NT2/D1 (cell line): Measurements from ENCODE around the gene CDK15.

Experiments used
- SUZ12 ChIP-seq: IDR thresholded peaks from 2 replicates; pipeline ENCODE4 v1.6.1; 2011; ENCODE audit not compliant: insufficient read length, insufficient read depth; ENCODE audit errors: extremely low read depth
- YY1 ChIP-seq: IDR thresholded peaks from 2 replicates; pipeline ENCODE4 v1.6.1; 2011; ENCODE audit not compliant: insufficient read length, insufficient read depth
- ZNF274 ChIP-seq: IDR thresholded peaks from 2 replicates; pipeline ENCODE4 v1.6.1; 2011; ENCODE audit warnings: mild to moderate bottlenecking, low read depth, low read length

DNA sequence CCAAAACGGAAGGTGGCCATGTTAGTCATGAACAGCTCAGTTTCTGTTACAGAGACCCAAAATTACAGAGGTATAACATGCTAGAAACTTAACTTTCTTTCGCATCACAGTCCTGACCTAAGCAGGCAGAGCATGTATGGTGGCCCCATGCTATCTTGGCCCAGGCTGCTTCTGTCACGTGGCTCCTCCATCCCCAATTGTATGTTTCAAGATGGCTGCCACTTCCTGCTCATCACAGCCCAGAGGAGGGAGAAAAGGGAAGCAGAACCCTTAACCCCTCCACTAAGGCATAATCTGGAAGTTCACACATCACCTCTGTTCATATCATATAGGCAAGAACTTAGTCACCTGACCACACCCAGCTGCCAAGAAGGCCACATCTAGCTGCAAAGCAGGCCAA lies 28.7 kb downstream of the CDK15 start:
- no peak for TF ChIP-seq ZNF274
- TF ChIP-seq YY1: no peak
- no peak for TF ChIP-seq SUZ12
